Type B pancreatic cell (in vitro differentiated cells): ENCODE results near the gene MIB1. TPM values are rescaled to one million over a fixed set of nuclear protein-coding genes. Genes with fewer than 3 reads are reported as not detected.

Experiments
- DNase-seq: peaks from one replicate; pipeline ENCODE4 v3.0.0; 2021; ENCODE audit warnings: mixed read lengths; ENCODE audit not compliant: unreplicated experiment; ENCODE audit errors: extremely low spot score
- H3K27ac Mint-ChIP-seq: 2 replicates; pipeline ENCODE4 v1.8.0; 2021; ENCODE audit warnings: mild to moderate bottlenecking, mixed read lengths
- H3K27me3 Mint-ChIP-seq: 2 replicates; pipeline ENCODE4 v1.8.0; 2021; ENCODE audit warnings: mixed read lengths
- H3K36me3 Mint-ChIP-seq: 2 replicates; pipeline ENCODE4 v1.8.0; 2021; ENCODE audit warnings: mixed read lengths
- H3K4me1 Mint-ChIP-seq: one replicate; pipeline ENCODE4 v1.8.0; 2021; ENCODE audit warnings: mixed read lengths; ENCODE audit not compliant: unreplicated experiment
- H3K4me3 Mint-ChIP-seq: 2 replicates; pipeline ENCODE4 v1.8.0; 2021; ENCODE audit warnings: mild to moderate bottlenecking, mixed read lengths
- H3K9me3 Mint-ChIP-seq: 2 replicates; pipeline ENCODE4 v1.8.0; 2021; ENCODE audit warnings: mixed read lengths
- CTCF ChIP-seq: fragments of 200-600 bp; sonication (generic); conservative IDR thresholded peaks from 2 replicates; pipeline ENCODE4 v1.5.0; 2021; ENCODE audit warnings: antibody characterized with exemption, mild to moderate bottlenecking
- total RNA-seq: library from RNA; stranded (reverse); gene quantifications from 2 replicates; pipeline ENCODE4 v1.2.1, GENCODE V29; 2021; ENCODE audit warnings: low replicate concordance

Gene MIB1
- total RNA-seq, 1 donor from 2014 or later, result 65.7 TPM

- no peaks in the 10 kb centered on the region for H3K27me3 Mint-ChIP-seq
- H3K36me3 Mint-ChIP-seq, result peaks cover 22% of the 10 kb centered on the region
- no peaks in the 10 kb centered on the region for H3K4me1 Mint-ChIP-seq
- no peak overlapping the region for H3K4me3 Mint-ChIP-seq
- TF ChIP-seq CTCF, result no peak
- H3K27ac Mint-ChIP-seq, result no peak overlapping the region
- H3K9me3 Mint-ChIP-seq, result no peaks in the 10 kb centered on the region
- no peak for DNase-seq
These were observed 123.8 kb downstream of the MIB1 start for GRCh38 chr18:21864386-21864785.

GRCh38 chr18:21865043-21865442 is 124.5 kb downstream of the MIB1 start:
- peaks cover 17% of the 10 kb centered on the region for H3K36me3 Mint-ChIP-seq
- H3K9me3 Mint-ChIP-seq, result no peaks in the 10 kb centered on the region
- no peak overlapping the region for H3K4me3 Mint-ChIP-seq
- no peaks in the 10 kb centered on the region for H3K4me1 Mint-ChIP-seq
- DNase-seq, result no peak
- TF ChIP-seq CTCF, result no peak
- no peaks in the 10 kb centered on the region for H3K27me3 Mint-ChIP-seq
- no peak overlapping the region for H3K27ac Mint-ChIP-seq

GRCh38 chr18:21868770-21869169 is 128.2 kb downstream of the MIB1 start:
- Mint-ChIP-seq H3K4me3 (no peak overlapping the region), H3K27ac (no peak overlapping the region), H3K9me3 (no peaks in the 10 kb centered on the region), H3K4me1 (no peaks in the 10 kb centered on the region), H3K36me3 (peaks cover 12% of the 10 kb centered on the region), H3K27me3 (no peaks in the 10 kb centered on the region)
- no peak for DNase-seq
- no peak for TF ChIP-seq CTCF

- no peak overlapping the region for H3K27ac Mint-ChIP-seq
- H3K27me3 Mint-ChIP-seq, result no peaks in the 10 kb centered on the region
- DNase-seq, result no peak
- TF ChIP-seq CTCF, result no peak
- no peaks in the 10 kb centered on the region for H3K36me3 Mint-ChIP-seq
- H3K4me1 Mint-ChIP-seq, result no peaks in the 10 kb centered on the region
- no peak overlapping the region for H3K4me3 Mint-ChIP-seq
- H3K9me3 Mint-ChIP-seq, result peaks cover 5% of the 10 kb centered on the region
These were observed 149.0 kb downstream of the MIB1 start for GRCh38 chr18:21889570-21889969.

- peaks cover 3% of the 10 kb centered on the region for H3K27me3 Mint-ChIP-seq
- no peak for DNase-seq
- no peak for TF ChIP-seq CTCF
- no peaks in the 10 kb centered on the region for H3K9me3 Mint-ChIP-seq
- H3K4me3 Mint-ChIP-seq, result no peak overlapping the region
- H3K4me1 Mint-ChIP-seq, result peaks cover 6% of the 10 kb centered on the region
- H3K27ac Mint-ChIP-seq, result no peak overlapping the region
- H3K36me3 Mint-ChIP-seq, result no peaks in the 10 kb centered on the region
These were observed 154.2 kb downstream of the MIB1 start for GRCh38 chr18:21894619-21895367.
